ENCODE results near the gene SLC35B2.

GRCh38 chr6:44306710-44307109 lies 49.4 kb upstream of the SLC35B2 start:
- no peak for TF ChIP-seq ARNT (IDR thresholded peaks at IDR 0.05)
- TF ChIP-seq MGA (IDR thresholded peaks at IDR 0.05), result no peak
- TF ChIP-seq YY1 (IDR thresholded peaks at IDR 0.05; ENCODE audit: borderline replicate concordance in 1 of 3, control insufficient read depth in 1 of 3, extremely low read depth in 1 of 3, insufficient read depth in 3 of 3, insufficient read length in 1 of 3, insufficient replicate concordance in 2 of 3, low read depth in 1 of 3, low read length in 2 of 3), result no peak
- TF ChIP-seq ZNF507 (tag; conservative IDR thresholded peaks at IDR 0.05), result no peak
- no peak for TF ChIP-seq TEAD4 (IDR thresholded peaks at IDR 0.05; ENCODE audit: low read length)
- no peak for TF ChIP-seq TEAD4 (CRISPR knock-in tag; IDR thresholded peaks at IDR 0.05; ENCODE audit: borderline replicate concordance)
- TF ChIP-seq HMBOX1 (IDR thresholded peaks at IDR 0.05), result no peak

Data from K562 (cell line).